ENCODE data around the gene HHATL. TPM values are rescaled to one million over a fixed set of nuclear protein-coding genes. Genes with fewer than 3 reads are reported as not detected.

Gene HHATL
- total RNA-seq, 6 donors from 2014 or later, result 0.71 to 1.6 (median 0.98) TPM; not detected in 2

- H3K36me3 ChIP-seq, result peaks cover 0 to 23% (median 10%) of the 10 kb centered on the region in 4 donors
- peaks cover 0 to 6% (median 2%) of the 10 kb centered on the region in 4 donors for H3K4me1 ChIP-seq
- H3K9me3 ChIP-seq, result no peaks in the 10 kb centered on the region
- WGBS, 2 donors, result 85 to 90% methylated on average over 4 to 6 of the region's 7 CpGs
- H3K27ac ChIP-seq, result no peak overlapping the region
- DNase-seq, result no peak
- ATAC-seq (ENCODE audit: low FRiP score in 2 of 2), result no peak
- no peaks in the 10 kb centered on the region for H3K27me3 ChIP-seq
- TF ChIP-seq EP300 (IDR thresholded peaks at IDR 0.05) (no peak), POLR2A (IDR thresholded peaks at IDR 0.05) (no peak), POLR2AphosphoS5 (IDR thresholded peaks at IDR 0.05) (no peak), CTCF (IDR thresholded peaks at IDR 0.05) (no peak)
- no peak overlapping the region for H3K4me3 ChIP-seq
Measured at GRCh38 chr3:42662037-42662812, 40.4 kb downstream of the HHATL start.

GRCh38 chr3:42661593-42662022 lies 41.0 kb downstream of the HHATL start:
- H3K27me3 ChIP-seq, result no peaks in the 10 kb centered on the region
- 90 to 93% methylated on average over 4 to 5 of the region's 5 CpGs for WGBS, 2 donors
- DNase-seq (no peak), ATAC-seq (ENCODE audit: low FRiP score in 2 of 2) (no peak)
- H3K9me3 ChIP-seq, result no peaks in the 10 kb centered on the region
- no peak overlapping the region for H3K27ac ChIP-seq
- peaks cover 0 to 5% (median under 1%) of the 10 kb centered on the region in 4 donors for H3K4me1 ChIP-seq
- H3K36me3 ChIP-seq, result peaks cover 0 to 23% (median 10%) of the 10 kb centered on the region in 4 donors
- TF ChIP-seq CTCF (IDR thresholded peaks at IDR 0.05), result no peak
- TF ChIP-seq POLR2A (IDR thresholded peaks at IDR 0.05), result no peak
- TF ChIP-seq POLR2AphosphoS5 (IDR thresholded peaks at IDR 0.05), result no peak
- no peak for TF ChIP-seq EP300 (IDR thresholded peaks at IDR 0.05)
- H3K4me3 ChIP-seq, result no peak overlapping the region

GRCh38 chr3:42660898-42661297 lies 41.7 kb downstream of the HHATL start:
- Histone ChIP-seq H3K4me1 (peaks cover 0 to 4% (median 2%) of the 10 kb centered on the region in 4 donors), H3K9me3 (no peaks in the 10 kb centered on the region), H3K27ac (no peak overlapping the region), H3K27me3 (no peaks in the 10 kb centered on the region), H3K36me3 (peaks cover 0 to 23% (median 10%) of the 10 kb centered on the region in 4 donors), H3K4me3 (no peak overlapping the region)
- DNase-seq (no peak), ATAC-seq (ENCODE audit: low FRiP score in 2 of 2) (no peak)
- WGBS, 2 donors, result 70 to 77% methylated on average over 4 of the region's 4 CpGs
- no peak for TF ChIP-seq CTCF (IDR thresholded peaks at IDR 0.05)
- TF ChIP-seq EP300 (IDR thresholded peaks at IDR 0.05), result no peak
- no peak for TF ChIP-seq POLR2A (IDR thresholded peaks at IDR 0.05)
- no peak for TF ChIP-seq POLR2AphosphoS5 (IDR thresholded peaks at IDR 0.05)

- WGBS, 2 donors, result 57 to 71% methylated on average over 3 to 6 of the region's 6 CpGs
- H3K27ac ChIP-seq, result no peak overlapping the region
Measured at GRCh38 chr3:42660131-42660715, 42.4 kb downstream of the HHATL start.

More at GRCh38 chr3:42660131-42660715, 42.4 kb downstream of the HHATL start:
- Histone ChIP-seq H3K4me1 (peaks cover 6 to 11% (median 8%) of the 10 kb centered on the region in 4 donors), H3K4me3 (no peak overlapping the region), H3K9me3 (no peaks in the 10 kb centered on the region), H3K27me3 (no peaks in the 10 kb centered on the region), H3K36me3 (peaks cover 0 to 23% (median 10%) of the 10 kb centered on the region in 4 donors)
- DNase-seq (no peak), ATAC-seq (ENCODE audit: low FRiP score in 2 of 2) (no peak)
- no peak for TF ChIP-seq POLR2AphosphoS5 (IDR thresholded peaks at IDR 0.05)
- TF ChIP-seq CTCF (IDR thresholded peaks at IDR 0.05), result no peak
- TF ChIP-seq EP300 (IDR thresholded peaks at IDR 0.05), result no peak
- no peak for TF ChIP-seq POLR2A (IDR thresholded peaks at IDR 0.05)
